Panc1 (cell line): ENCODE measurements around the gene SLC2A4RG. TPM values are rescaled to one million over a fixed set of nuclear protein-coding genes. Genes with fewer than 3 reads are reported as not detected.

ENCODE experiments used
- ATAC-seq: fragments of 200-7000 bp; cut with Tn5 transposase; 2 replicates; pipeline ENCODE4 v1.9.1; 2020; ENCODE audit warnings: mild to moderate bottlenecking, moderate library complexity
- BruUV-seq: library from RNA; stranded (reverse); fragments of 400-500 nt; replicated peaks from 2 replicates; lab custom pipeline; 2021; lab: Mats Ljungman, UMichigan
- CTCF ChIA-PET: fragments of 300-600 bp; sonication (Branson Sonifier 250); formaldehyde crosslinking; loops from one replicate; lab custom pipeline; 2022; ENCODE audit warnings: antibody characterized with exemption; lab: Charles Lee
- POLR2A ChIA-PET: fragments of 300-600 bp; sonication (Branson Sonifier 250); formaldehyde crosslinking; loops from one replicate; lab custom pipeline; 2022; ENCODE audit warnings: antibody characterized with exemption; lab: Charles Lee
- DNase-seq: peaks from one replicate; pipeline ENCODE4 v3.0.0-alpha.2; 2010; ENCODE audit warnings: low read depth, low spot score
- H3K27ac ChIP-seq: 2 replicates; pipeline ENCODE4 v1.5.1; 2011; ENCODE audit warnings: mild to moderate bottlenecking, low read length, inconsistent platforms
- H3K27me3 ChIP-seq: fragments of 200-500 bp; sonication (Bioruptor generic); 2 replicates; pipeline ENCODE4 v1.6.0; 2014; ENCODE audit warnings: low read length, inconsistent platforms; ENCODE audit not compliant: control insufficient read depth, insufficient read depth
- H3K36me3 ChIP-seq: fragments of 200-500 bp; sonication (Bioruptor generic); 2 replicates; pipeline ENCODE4 v1.5.1; 2014; ENCODE audit warnings: inconsistent platforms, mild to moderate bottlenecking, low read length, moderate library complexity; ENCODE audit not compliant: control insufficient read depth, insufficient read depth
- H3K4me1 ChIP-seq: 2 replicates; pipeline ENCODE4 v1.5.1; 2011; ENCODE audit warnings: inconsistent platforms, mild to moderate bottlenecking, low read length, moderate library complexity; ENCODE audit not compliant: control insufficient read depth, insufficient read depth
- H3K4me3 ChIP-seq, 2 experiments: 2 replicates each; pipeline ENCODE4 v1.5.1; 2011 to 2012; ENCODE audit warnings: low read depth in 2 of 2, low read length in 2 of 2, mild to moderate bottlenecking in 2 of 2, inconsistent platforms in 1 of 2, moderate library complexity in 1 of 2
- H3K9me3 ChIP-seq: fragments of 200-500 bp; sonication (Bioruptor generic); 2 replicates; pipeline ENCODE4 v1.5.1; 2014; ENCODE audit warnings: low read depth, mild to moderate bottlenecking, inconsistent platforms, low read length, moderate library complexity; ENCODE audit not compliant: control insufficient read depth, insufficient read depth
- CTCF ChIP-seq: fragments of 450-650 bp; IDR thresholded peaks from 2 replicates; pipeline ENCODE4 v1.5.1; 2017; ENCODE audit warnings: mild to moderate bottlenecking
- POLR2AphosphoS5 ChIP-seq: IDR thresholded peaks from 2 replicates; pipeline ENCODE4 v1.6.1; 2012; ENCODE audit warnings: mild to moderate bottlenecking, low read depth, low read length, moderate library complexity
- REST ChIP-seq, 2 experiments: IDR thresholded peaks; 2 replicates each; pipeline ENCODE4 v1.6.1; 2011 to 2012; ENCODE audit warnings: low read depth in 2 of 2, control low read depth in 1 of 2, low read length in 1 of 2, mild to moderate bottlenecking in 1 of 2, moderate library complexity in 1 of 2; ENCODE audit not compliant: insufficient read depth in 1 of 2
- SIN3A ChIP-seq: IDR thresholded peaks from 2 replicates; pipeline ENCODE4 v1.6.1; 2012; ENCODE audit warnings: low read depth, mild to moderate bottlenecking, low read length, moderate library complexity, borderline replicate concordance; ENCODE audit not compliant: insufficient read depth
- TCF7L2 ChIP-seq: IDR thresholded peaks from 2 replicates; pipeline ENCODE4 v1.6.1; 2011; ENCODE audit warnings: mild to moderate bottlenecking, low read depth, low read length, inconsistent platforms
- in situ Hi-C: cut with HindIII; loops from 2 replicates; pipeline ENCODE4 v1.10.0; 2016; ENCODE audit warnings: low sequenced_read_pairs, low pct_unique_long_range_greater_than_20kb
- intact Hi-C: fragments of 100-400 bp; cut with micrococcal nuclease; formaldehyde crosslinking; loops from one replicate; pipeline ENCODE4 v1.10.0; 2022; ENCODE audit not compliant: unreplicated experiment
- total RNA-seq: library from RNA; stranded (reverse); gene quantifications from one replicate; pipeline ENCODE4 v1.2.1, GENCODE V29; 2021; ENCODE audit not compliant: unreplicated experiment

Gene SLC2A4RG
- total RNA-seq, 1 experiment from 2014 or later, result 166 TPM

GRCh38 chr20:63707558-63708300 is 31.8 kb upstream of the SLC2A4RG start, which contains the start of the genes ARFRP1 and ZGPAT:
TSS of gene ARFRP1 (minus strand) at chr20:63707976. CDS start at chr20:63707091, 885 bp downstream.
TSS of gene ZGPAT (plus strand) at chr20:63708039. CDS start at chr20:63708581, 542 bp downstream.
- H3K9me3 ChIP-seq, result no peaks in the 10 kb centered on the region
- DNase-seq (no peak), ATAC-seq (peak; percentile 92)
- intact Hi-C loops, result no loop called here
- H3K4me1 ChIP-seq, result peaks cover 21% of the 10 kb centered on the region
- no TSS peak for BruUV-seq
- in situ Hi-C loops, result no loop called here
- POLR2A ChIA-PET, result interaction anchor here (0.6 kb wide), 1 partner anchor 189 kb away, joined by 3 read pairs; no protein-coding TSS in a partner anchor
- CTCF ChIA-PET, result interaction anchor here (0.7 to 0.8 kb wide), 2 partner anchors 127 to 158 kb away, joined by 3 to 5 read pairs; partner anchors contain the start of gene TPD52L2
- peak; percentile 33; the same call in 1 of the 2 replicates for TF ChIP-seq TCF7L2
- TF ChIP-seq SIN3A, result peak; percentile 66; the same call in 1 of the 2 replicates
- no peak for TF ChIP-seq CTCF
- no peak for TF ChIP-seq REST (IDR thresholded peaks at IDR 0.05; ENCODE audit: insufficient read depth in 1 of 2, low read depth in 2 of 2, low read length in 1 of 2)
- peak; percentile 64; the same call in 1 of the 2 replicates for TF ChIP-seq POLR2AphosphoS5
- H3K27ac ChIP-seq, result peak within 1 kb of the TSS; percentile 91
- H3K36me3 ChIP-seq, result peaks cover 14% of the 10 kb centered on the region; the same call in 1 of the 2 replicates
- peak within 1 kb of the TSS; percentile 76 to 90 for H3K4me3 ChIP-seq
- H3K27me3 ChIP-seq, result no peaks in the 10 kb centered on the region

- H3K27me3 ChIP-seq, result no peaks in the 10 kb centered on the region
- ChIA-PET POLR2A (interaction anchor here (0.6 kb wide), 1 partner anchor 188 kb away, joined by 3 read pairs; no protein-coding TSS in a partner anchor), CTCF (interaction anchor here (0.7 kb wide), 1 partner anchor 157 kb away, joined by 5 read pairs; the partner anchor contains the start of gene TPD52L2)
- DNase-seq, result no peak
- H3K27ac ChIP-seq, result peak overlapping the region; percentile 76
- peaks cover 14% of the 10 kb centered on the region; the same call in 1 of the 2 replicates for H3K36me3 ChIP-seq
- TSS peak; percentile 72 for BruUV-seq
- in situ Hi-C loops (no loop called here), intact Hi-C loops (no loop called here)
- ATAC-seq, result peak; percentile 31
- no peaks in the 10 kb centered on the region for H3K9me3 ChIP-seq
- peaks cover 16% of the 10 kb centered on the region for H3K4me1 ChIP-seq
- H3K4me3 ChIP-seq, result peak overlapping the region; percentile 76 to 90
- TF ChIP-seq CTCF (no peak), SIN3A (0 out of 2 replicates have a peak, but pooled peaks have one; percentile 48), TCF7L2 (no peak), POLR2AphosphoS5 (no peak), REST (IDR thresholded peaks at IDR 0.05; ENCODE audit: insufficient read depth in 1 of 2, low read depth in 2 of 2, low read length in 1 of 2) (no peak)
These were observed 31.1 kb upstream of the SLC2A4RG start for GRCh38 chr20:63708301-63709148.
